PC-3 (cell line): Measurements from ENCODE around the gene CTRL. TPM values are rescaled to one million over a fixed set of nuclear protein-coding genes. Genes with fewer than 3 reads are reported as not detected.

ENCODE experiments used
- ATAC-seq: fragments of 200-7000 bp; cut with Tn5 transposase; 2 replicates; pipeline ENCODE4 v1.9.1; 2020; ENCODE audit warnings: mild to moderate bottlenecking, moderate library complexity
- BruUV-seq: library from RNA; stranded (reverse); fragments of 400-500 nt; replicated peaks from 2 replicates; lab custom pipeline; 2021; lab: Mats Ljungman, UMichigan
- CTCF ChIA-PET: fragments of 300-600 bp; sonication (Branson Sonifier 250); formaldehyde crosslinking; loops from one replicate; lab custom pipeline; 2022; ENCODE audit warnings: antibody characterized with exemption; lab: Charles Lee
- POLR2A ChIA-PET: fragments of 300-600 bp; sonication (Branson Sonifier 250); formaldehyde crosslinking; loops from one replicate; lab custom pipeline; 2022; ENCODE audit warnings: antibody characterized with exemption; ENCODE audit not compliant: unreplicated experiment; lab: Charles Lee
- DNase-seq: peaks from one replicate; pipeline ENCODE4 v3.0.0-alpha.2; 2015
- H2AFZ ChIP-seq: fragments of 300-600 bp; sonication (generic); 2 replicates; pipeline ENCODE4 v1.6.0; 2016; ENCODE audit warnings: antibody characterized with exemption, low read length
- H3F3A ChIP-seq: fragments of 300-600 bp; sonication (generic); one replicate; pipeline ENCODE4 v1.6.0; 2017; ENCODE audit warnings: antibody characterized with exemption, low read length, control low read depth, mild to moderate bottlenecking; ENCODE audit not compliant: unreplicated experiment
- H3K27ac ChIP-seq: fragments of 300-600 bp; sonication (generic); 2 replicates; pipeline ENCODE4 v1.5.1; 2016; ENCODE audit warnings: mild to moderate bottlenecking, low read length
- H3K27me3 ChIP-seq: fragments of 300-600 bp; sonication (generic); 2 replicates; pipeline ENCODE4 v1.6.1; 2016; ENCODE audit warnings: low read length, mixed read lengths
- H3K36me3 ChIP-seq: fragments of 300-600 bp; sonication (generic); 2 replicates; pipeline ENCODE4 v1.6.1; 2016; ENCODE audit warnings: low read depth, mixed run types, low read length, mixed read lengths
- H3K4me1 ChIP-seq: fragments of 300-600 bp; sonication (generic); 2 replicates; pipeline ENCODE4 v1.5.1; 2016; ENCODE audit warnings: low read length; ENCODE audit not compliant: insufficient read depth
- H3K4me2 ChIP-seq: fragments of 300-600 bp; sonication (generic); 2 replicates; pipeline ENCODE4 v1.6.0; 2016; ENCODE audit warnings: low read length
- H3K4me3 ChIP-seq: fragments of 300-600 bp; sonication (generic); 2 replicates; pipeline ENCODE4 v1.5.1; 2016; ENCODE audit warnings: mild to moderate bottlenecking, low read length, mixed read lengths
- H3K79me2 ChIP-seq: fragments of 300-600 bp; sonication (generic); 2 replicates; pipeline ENCODE4 v1.6.1; 2017; ENCODE audit warnings: low read length, mixed read lengths
- H3K9ac ChIP-seq: fragments of 300-600 bp; sonication (generic); 2 replicates; pipeline ENCODE4 v1.6.0; 2016; ENCODE audit warnings: mild to moderate bottlenecking, low read length
- H3K9me2 ChIP-seq: fragments of 300-600 bp; sonication (generic); replicated peaks from 2 replicates; pipeline ENCODE4 v1.6.1; 2016; ENCODE audit warnings: mixed run types, low read length, mixed read lengths
- H3K9me3 ChIP-seq: fragments of 300-600 bp; sonication (generic); 2 replicates; pipeline ENCODE4 v1.6.1; 2016; ENCODE audit warnings: low read length, mixed read lengths
- H4K20me1 ChIP-seq: fragments of 300-600 bp; sonication (generic); 2 replicates; pipeline ENCODE4 v1.6.1; 2016; ENCODE audit warnings: low read length, mixed read lengths
- CTCF ChIP-seq: fragments of 300-600 bp; sonication (generic); conservative IDR thresholded peaks from 2 replicates; pipeline ENCODE4 v1.5.1; 2017; ENCODE audit warnings: antibody characterized with exemption, low read depth, mild to moderate bottlenecking, low read length
- EZH2 ChIP-seq: fragments of 300-600 bp; sonication (generic); IDR thresholded peaks from one replicate; pipeline ENCODE4 v1.6.1; 2017; ENCODE audit warnings: antibody characterized with exemption, mild to moderate bottlenecking, low read length; ENCODE audit not compliant: unreplicated experiment
- EZH2phosphoT487 ChIP-seq: fragments of 300-600 bp; sonication (generic); IDR thresholded peaks from 2 replicates; pipeline ENCODE4 v1.6.1; 2018; ENCODE audit warnings: mild to moderate bottlenecking, antibody characterized with exemption, low read length, borderline replicate concordance
- intact Hi-C: fragments of 100-400 bp; cut with micrococcal nuclease; formaldehyde crosslinking; loops from 2 replicates; pipeline ENCODE4 v1.9.0; 2023
- total RNA-seq: library from RNA; depleted of rRNA; stranded (reverse); fragments of >200 nt; gene quantifications from 2 replicates; pipeline ENCODE4 v1.2.3, GENCODE V29; 2014

CTRL gene
- total RNA-seq, 1 experiment from 2014 or later = 1.6 TPM

GRCh38 chr16:67883146-67883871 is 48.4 kb downstream of the CTRL start:
- H3K27me3 ChIP-seq = no peaks in the 10 kb centered on the region
- H3K36me3 ChIP-seq = peaks cover 8% of the 10 kb centered on the region; the same call in 1 of the 2 replicates
- no peak overlapping the region for H2AFZ ChIP-seq
- no peaks in the 10 kb centered on the region for H3K9me2 ChIP-seq
- intact Hi-C loops = loop anchor here (1.0 kb wide), 1 partner anchor 45 kb away; no protein-coding TSS in a partner anchor
- H3K4me3 ChIP-seq = no peak overlapping the region
- H3K9ac ChIP-seq = no peak overlapping the region
- peaks cover 6% of the 10 kb centered on the region; the same call in 1 of the 2 replicates for H3K4me1 ChIP-seq
- H3K79me2 ChIP-seq = no peaks in the 10 kb centered on the region
- no TSS peak for BruUV-seq
- TF ChIP-seq CTCF (no peak), EZH2 (no peak), EZH2phosphoT487 (no peak)
- H3K4me2 ChIP-seq = no peak overlapping the region
- no peaks in the 10 kb centered on the region for H3F3A ChIP-seq
- no peaks in the 10 kb centered on the region for H4K20me1 ChIP-seq
- no peak for ATAC-seq
- POLR2A ChIA-PET = no interaction called here
- no peaks in the 10 kb centered on the region for H3K9me3 ChIP-seq
- CTCF ChIA-PET = interaction anchor here (0.6 to 1.7 kb wide), 4 partner anchors 10 to 140 kb away, joined by 4 to 7 read pairs (median 5); partner anchors contain the start of gene PSKH1
- H3K27ac ChIP-seq = no peak overlapping the region
- DNase-seq = no peak

- Histone ChIP-seq H3K27ac (no peak overlapping the region), H3K9ac (no peak overlapping the region), H2AFZ (no peak overlapping the region), H3K36me3 (peaks cover 8% of the 10 kb centered on the region; the same call in 1 of the 2 replicates), H3K4me2 (no peak overlapping the region), H3K27me3 (no peaks in the 10 kb centered on the region), H3K79me2 (no peaks in the 10 kb centered on the region), H3K9me3 (no peaks in the 10 kb centered on the region), H3K4me3 (no peak overlapping the region), H3F3A (no peaks in the 10 kb centered on the region), H3K4me1 (peaks cover 6% of the 10 kb centered on the region; the same call in 1 of the 2 replicates), H4K20me1 (no peaks in the 10 kb centered on the region), H3K9me2 (no peaks in the 10 kb centered on the region)
- TF ChIP-seq CTCF (no peak), EZH2 (no peak), EZH2phosphoT487 (no peak)
- DNase-seq = no peak
- ChIA-PET CTCF (no interaction called here), POLR2A (no interaction called here)
- intact Hi-C loops = loop anchor here (1.0 kb wide), 1 partner anchor 46 kb away; no protein-coding TSS in a partner anchor
- no TSS peak for BruUV-seq
- no peak for ATAC-seq
Measured at GRCh38 chr16:67882374-67883145, 49.1 kb downstream of the CTRL start.
